ENCODE measurements around the gene P2RX1.

Gene P2RX1

GRCh38 chr17:3903051-3903825 is 13.0 kb downstream of the P2RX1 start:
- Histone ChIP-seq H3K27ac (ENCODE audit: low read depth, low read length) (no peak overlapping the region), H3K4me3 (ENCODE audit: low read depth, low read length) (no peak overlapping the region), H3K27me3 (ENCODE audit: control insufficient read depth, insufficient read depth, low read length) (no peaks in the 10 kb centered on the region), H3K36me3 (ENCODE audit: control insufficient read depth, insufficient read depth, low read length) (no peaks in the 10 kb centered on the region), H3K9me3 (ENCODE audit: control insufficient read depth, insufficient read depth, low read depth, low read length) (no peaks in the 10 kb centered on the region), H3K9ac (ENCODE audit: low read length) (peak overlapping the region; percentile 15), H3K4me1 (ENCODE audit: control insufficient read depth, insufficient read depth, low read length) (peaks cover 23% of the 10 kb centered on the region)

DNA sequence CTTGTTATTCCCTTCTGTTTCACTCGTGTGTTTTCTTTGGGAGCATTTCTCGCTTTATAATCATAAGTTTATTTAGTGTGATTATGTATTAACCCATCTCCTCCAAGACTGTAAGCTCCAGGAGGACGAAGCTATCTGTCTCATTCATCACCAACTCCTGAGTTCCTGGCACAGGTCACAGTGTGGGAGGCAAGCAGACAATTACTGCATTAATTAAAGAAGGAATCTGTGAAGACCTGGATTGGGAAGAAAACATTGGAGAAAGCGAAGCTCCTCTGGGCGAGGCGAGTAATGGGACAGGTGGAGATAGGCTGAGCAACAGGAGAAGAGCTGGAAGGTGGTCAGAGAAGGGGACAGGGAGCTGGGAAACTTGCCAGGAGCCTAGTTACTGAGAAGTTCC is 15.6 kb downstream of the P2RX1 start:
- H3K9me3 ChIP-seq (ENCODE audit: control insufficient read depth, insufficient read depth, low read depth, low read length) = no peaks in the 10 kb centered on the region
- no peak overlapping the region for H3K27ac ChIP-seq (ENCODE audit: low read depth, low read length)
- H3K4me1 ChIP-seq (ENCODE audit: control insufficient read depth, insufficient read depth, low read length) = peaks cover 23% of the 10 kb centered on the region
- H3K9ac ChIP-seq (ENCODE audit: low read length) = no peak overlapping the region
- H3K27me3 ChIP-seq (ENCODE audit: control insufficient read depth, insufficient read depth, low read length) = no peaks in the 10 kb centered on the region
- H3K4me3 ChIP-seq (ENCODE audit: low read depth, low read length) = no peak overlapping the region
- H3K36me3 ChIP-seq (ENCODE audit: control insufficient read depth, insufficient read depth, low read length) = no peaks in the 10 kb centered on the region

GRCh38 chr17:3897731-3898130 is 18.5 kb downstream of the P2RX1 start:
- H3K4me3 ChIP-seq (ENCODE audit: low read depth, low read length) = no peak overlapping the region

DNA sequence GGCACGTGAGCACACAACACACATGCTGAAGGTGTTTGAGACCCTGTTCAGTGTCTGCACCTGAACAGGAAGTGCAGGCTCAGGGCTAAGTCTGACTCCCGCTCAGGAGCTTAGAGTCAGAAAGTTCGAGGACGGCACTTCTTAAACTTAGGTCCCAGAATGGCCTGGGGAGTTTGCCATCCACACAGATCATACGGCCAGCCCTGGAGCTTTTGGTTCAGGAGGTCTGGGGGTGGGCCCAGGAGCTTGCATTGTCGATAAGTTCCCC is 19.4 kb downstream of the P2RX1 start:
- Histone ChIP-seq H3K36me3 (ENCODE audit: control insufficient read depth, insufficient read depth, low read length) (no peaks in the 10 kb centered on the region), H3K27me3 (ENCODE audit: control insufficient read depth, insufficient read depth, low read length) (peaks cover 8% of the 10 kb centered on the region), H3K9me3 (ENCODE audit: control insufficient read depth, insufficient read depth, low read depth, low read length) (no peaks in the 10 kb centered on the region), H3K4me1 (ENCODE audit: control insufficient read depth, insufficient read depth, low read length) (peaks cover 13% of the 10 kb centered on the region), H3K4me3 (ENCODE audit: low read depth, low read length) (no peak overlapping the region), H3K27ac (ENCODE audit: low read depth, low read length) (no peak overlapping the region), H3K9ac (ENCODE audit: low read length) (no peak overlapping the region)

More at GRCh38 chr17:3897731-3898130, 18.5 kb downstream of the P2RX1 start:
- Histone ChIP-seq H3K9me3 (ENCODE audit: control insufficient read depth, insufficient read depth, low read depth, low read length) (no peaks in the 10 kb centered on the region), H3K36me3 (ENCODE audit: control insufficient read depth, insufficient read depth, low read length) (no peaks in the 10 kb centered on the region), H3K27ac (ENCODE audit: low read depth, low read length) (no peak overlapping the region), H3K9ac (ENCODE audit: low read length) (no peak overlapping the region), H3K27me3 (ENCODE audit: control insufficient read depth, insufficient read depth, low read length) (0 out of 2 replicates have a peak, but pooled peaks cover 5% of the 10 kb centered on the region), H3K4me1 (ENCODE audit: control insufficient read depth, insufficient read depth, low read length) (peaks cover 10% of the 10 kb centered on the region)

DNA sequence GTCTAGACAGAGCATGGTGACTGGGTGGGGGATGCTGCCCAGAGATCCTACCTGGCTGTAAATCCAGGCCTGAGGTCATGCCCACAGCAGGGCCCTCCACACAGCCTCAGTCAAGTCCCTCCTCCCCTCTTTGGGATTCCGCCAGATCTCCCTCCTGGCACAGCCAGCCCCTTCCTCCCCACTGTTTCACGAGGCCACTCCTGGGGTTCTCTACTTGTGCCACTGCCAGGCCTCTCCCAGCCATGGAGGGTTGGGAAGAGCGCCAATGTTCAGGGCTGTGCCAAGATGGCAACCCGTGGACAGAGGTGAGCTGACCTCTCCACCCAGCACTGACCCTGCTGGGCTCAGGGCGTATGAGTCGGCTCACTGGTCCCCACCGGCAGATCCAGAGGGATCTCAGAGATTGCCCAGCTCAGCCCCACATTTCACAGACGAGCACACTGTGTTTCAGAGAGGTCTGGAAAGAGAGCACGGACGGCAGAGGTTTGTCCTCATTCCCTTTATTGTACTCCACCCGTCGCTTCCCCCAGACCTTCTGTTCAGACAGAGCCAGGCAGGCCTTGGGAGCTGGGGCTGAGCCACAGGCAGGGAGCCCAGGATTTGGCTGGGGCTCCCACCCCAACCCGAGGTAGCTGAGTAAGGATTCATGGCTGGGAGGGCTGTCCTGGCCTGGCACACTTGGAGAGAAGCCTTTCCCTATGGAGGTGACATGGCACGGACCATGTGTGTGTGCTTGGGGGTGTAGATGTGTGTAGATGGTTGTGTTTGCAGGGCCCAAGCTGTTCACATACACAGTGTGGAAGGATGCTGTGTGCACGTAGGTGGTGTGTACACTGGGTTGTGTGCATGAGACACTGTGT is 19.9 kb downstream of the P2RX1 start:
- Histone ChIP-seq H3K4me1 (ENCODE audit: control insufficient read depth, insufficient read depth, low read length) (peaks cover 19% of the 10 kb centered on the region), H3K27ac (ENCODE audit: low read depth, low read length) (no peak overlapping the region), H3K27me3 (ENCODE audit: control insufficient read depth, insufficient read depth, low read length) (peaks cover 14% of the 10 kb centered on the region), H3K9ac (ENCODE audit: low read length) (no peak overlapping the region), H3K4me3 (ENCODE audit: low read depth, low read length) (no peak overlapping the region), H3K36me3 (ENCODE audit: control insufficient read depth, insufficient read depth, low read length) (no peaks in the 10 kb centered on the region), H3K9me3 (ENCODE audit: control insufficient read depth, insufficient read depth, low read depth, low read length) (no peaks in the 10 kb centered on the region)

- Histone ChIP-seq H3K27ac (ENCODE audit: low read depth, low read length) (no peak overlapping the region), H3K9ac (ENCODE audit: low read length) (no peak overlapping the region), H3K4me3 (ENCODE audit: low read depth, low read length) (no peak overlapping the region), H3K36me3 (ENCODE audit: control insufficient read depth, insufficient read depth, low read length) (no peaks in the 10 kb centered on the region), H3K4me1 (ENCODE audit: control insufficient read depth, insufficient read depth, low read length) (peaks cover 28% of the 10 kb centered on the region), H3K27me3 (ENCODE audit: control insufficient read depth, insufficient read depth, low read length) (peaks cover 20% of the 10 kb centered on the region), H3K9me3 (ENCODE audit: control insufficient read depth, insufficient read depth, low read depth, low read length) (no peaks in the 10 kb centered on the region)
These were observed 20.9 kb downstream of the P2RX1 start for GRCh38 chr17:3895354-3895753.

- Histone ChIP-seq H3K36me3 (ENCODE audit: control insufficient read depth, insufficient read depth, low read length) (no peaks in the 10 kb centered on the region), H3K9me3 (ENCODE audit: control insufficient read depth, insufficient read depth, low read depth, low read length) (no peaks in the 10 kb centered on the region), H3K27ac (ENCODE audit: low read depth, low read length) (no peak overlapping the region), H3K9ac (ENCODE audit: low read length) (no peak overlapping the region), H3K4me1 (ENCODE audit: control insufficient read depth, insufficient read depth, low read length) (peaks cover 32% of the 10 kb centered on the region), H3K27me3 (ENCODE audit: control insufficient read depth, insufficient read depth, low read length) (peaks cover 20% of the 10 kb centered on the region), H3K4me3 (ENCODE audit: low read depth, low read length) (no peak overlapping the region)
These were observed 21.3 kb downstream of the P2RX1 start for GRCh38 chr17:3894911-3895343.

DNA sequence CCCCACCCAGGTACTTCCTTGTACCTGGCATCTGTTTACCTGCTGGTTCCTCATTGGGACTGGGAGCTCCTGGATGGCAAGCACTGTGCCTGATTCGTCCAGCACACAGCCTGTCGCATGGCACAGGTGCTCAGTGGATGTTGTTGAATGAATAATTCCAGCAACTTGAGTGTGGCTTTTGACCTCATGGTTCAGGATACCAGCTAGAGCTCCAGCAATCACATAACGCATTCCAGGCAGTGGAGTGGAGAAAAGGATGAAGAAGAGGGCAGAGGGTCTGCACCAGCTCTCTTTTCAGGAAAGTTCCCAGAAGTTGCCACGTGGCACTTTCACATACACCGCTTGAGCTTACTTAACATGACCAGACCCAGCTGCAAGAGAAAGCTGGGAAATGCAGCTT is 22.1 kb downstream of the P2RX1 start:
- Histone ChIP-seq H3K36me3 (ENCODE audit: control insufficient read depth, insufficient read depth, low read length) (no peaks in the 10 kb centered on the region), H3K9me3 (ENCODE audit: control insufficient read depth, insufficient read depth, low read depth, low read length) (no peaks in the 10 kb centered on the region), H3K4me3 (ENCODE audit: low read depth, low read length) (no peak overlapping the region), H3K27ac (ENCODE audit: low read depth, low read length) (no peak overlapping the region), H3K9ac (ENCODE audit: low read length) (no peak overlapping the region), H3K4me1 (ENCODE audit: control insufficient read depth, insufficient read depth, low read length) (peaks cover 39% of the 10 kb centered on the region), H3K27me3 (ENCODE audit: control insufficient read depth, insufficient read depth, low read length) (peaks cover 20% of the 10 kb centered on the region)

DNA sequence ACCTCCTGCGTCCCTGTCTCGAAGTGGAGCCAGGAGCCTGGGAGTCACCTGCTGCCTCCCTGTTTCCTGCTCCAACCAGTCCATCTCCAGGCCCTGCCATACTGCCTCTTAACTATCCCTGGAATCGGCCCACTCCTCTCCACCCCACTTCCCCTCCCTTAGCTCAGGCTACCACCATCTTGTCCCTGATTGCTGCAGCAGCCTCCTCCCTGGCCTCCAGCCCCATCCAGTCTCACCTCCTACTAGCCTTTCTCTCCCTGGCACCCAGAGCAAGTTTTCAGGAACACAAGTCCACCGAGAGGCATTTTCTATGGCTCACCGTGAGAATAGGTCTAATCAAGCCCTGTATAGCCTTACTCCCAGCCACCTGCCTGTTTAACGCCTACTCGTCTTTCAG is 22.5 kb downstream of the P2RX1 start:
- H3K27me3 ChIP-seq (ENCODE audit: control insufficient read depth, insufficient read depth, low read length) = peaks cover 20% of the 10 kb centered on the region
- H3K9me3 ChIP-seq (ENCODE audit: control insufficient read depth, insufficient read depth, low read depth, low read length) = no peaks in the 10 kb centered on the region
- no peak overlapping the region for H3K27ac ChIP-seq (ENCODE audit: low read depth, low read length)
- peak overlapping the region; percentile 75 for H3K4me3 ChIP-seq (ENCODE audit: low read depth, low read length)
- peak overlapping the region; percentile 24 for H3K9ac ChIP-seq (ENCODE audit: low read length)
- H3K4me1 ChIP-seq (ENCODE audit: control insufficient read depth, insufficient read depth, low read length) = peaks cover 44% of the 10 kb centered on the region
- H3K36me3 ChIP-seq (ENCODE audit: control insufficient read depth, insufficient read depth, low read length) = no peaks in the 10 kb centered on the region

DNA sequence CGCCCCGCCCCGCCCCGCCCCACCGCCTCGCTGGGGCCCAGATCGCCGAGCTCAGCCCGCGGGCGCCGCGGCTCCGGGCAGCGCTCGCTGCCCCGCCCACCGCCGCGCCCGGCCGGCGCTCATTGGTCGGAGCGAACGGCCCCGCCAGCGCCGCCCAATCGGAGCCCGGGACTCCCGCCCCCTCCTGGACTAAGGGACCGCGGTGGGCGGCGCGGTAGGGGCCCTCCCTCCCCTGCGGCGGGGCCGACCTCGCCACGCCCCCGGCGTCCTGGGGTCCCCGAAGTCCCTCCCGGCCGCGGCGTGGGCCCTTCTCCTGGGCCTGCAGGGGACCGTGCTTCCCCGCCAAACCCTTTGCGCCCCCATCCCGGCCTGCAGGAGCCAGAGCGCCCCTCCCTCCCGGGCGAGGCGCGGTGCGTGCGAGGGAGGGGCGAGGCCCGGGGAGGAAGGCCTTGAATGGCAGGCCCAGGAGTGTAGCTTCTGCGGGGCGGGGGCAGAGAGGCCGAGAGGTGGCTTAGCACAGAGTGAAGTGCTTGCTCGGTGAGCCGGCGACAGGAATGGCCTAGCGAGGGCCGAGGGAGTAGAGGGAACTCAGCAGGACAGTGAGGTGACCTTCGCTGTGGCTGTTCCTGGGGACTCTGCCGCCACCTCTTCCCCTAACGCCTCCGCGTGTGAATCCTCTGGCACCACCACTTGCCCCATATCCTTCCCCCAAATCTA is 23.1 kb downstream of the P2RX1 start, which contains the start of gene CAMKK1:
Gene CAMKK1, minus strand, starts transcription at position 51 of the 717 bp plus-strand sequence. CDS start 7,366 bp downstream, outside the sequence.
- no peaks in the 10 kb centered on the region for H3K36me3 ChIP-seq (ENCODE audit: control insufficient read depth, insufficient read depth, low read length)
- H3K27me3 ChIP-seq (ENCODE audit: control insufficient read depth, insufficient read depth, low read length) = peaks cover 20% of the 10 kb centered on the region
- H3K9ac ChIP-seq (ENCODE audit: low read length) = peak within 1 kb of the TSS; percentile 54
- peaks cover 48% of the 10 kb centered on the region for H3K4me1 ChIP-seq (ENCODE audit: control insufficient read depth, insufficient read depth, low read length)
- H3K9me3 ChIP-seq (ENCODE audit: control insufficient read depth, insufficient read depth, low read depth, low read length) = no peaks in the 10 kb centered on the region
- peak within 1 kb of the TSS; percentile 83 for H3K4me3 ChIP-seq (ENCODE audit: low read depth, low read length)
- H3K27ac ChIP-seq (ENCODE audit: low read depth, low read length) = 0 out of 2 replicates have a peak within 1 kb of the TSS, but pooled peaks have one; percentile 57

Measured in HUES6 (cell line).